PFSK-1 (cell line): ENCODE results near the gene STRA8.

Source experiments
- FOXP2 ChIP-seq: optimal IDR thresholded peaks from 2 replicates; pipeline ENCODE3; 2011; ENCODE audit warnings: borderline replicate concordance, control low read depth, inconsistent platforms; ENCODE audit not compliant: insufficient read depth; ENCODE audit errors: extremely low read length, extremely low read depth
- POLR2AphosphoS5 ChIP-seq: IDR thresholded peaks from 2 replicates; pipeline ENCODE4 v1.6.1; 2012; ENCODE audit warnings: low read depth, mild to moderate bottlenecking, control low read depth, low read length, moderate library complexity
- REST ChIP-seq, 2 experiments: IDR thresholded peaks; 2 replicates each; pipeline versions ENCODE4 v1.6.1 to v1.8.0; 2011 to 2012; ENCODE audit warnings: low read depth in 2 of 2, low read length in 2 of 2, control low read depth in 1 of 2, inconsistent platforms in 1 of 2, mild to moderate bottlenecking in 1 of 2, moderate library complexity in 1 of 2; ENCODE audit not compliant: insufficient read depth in 1 of 2
- SIN3A ChIP-seq: IDR thresholded peaks from 2 replicates; pipeline ENCODE4 v1.6.1; 2012; ENCODE audit warnings: mild to moderate bottlenecking, low read length, moderate library complexity, borderline replicate concordance; ENCODE audit not compliant: insufficient read depth
- TAF1 ChIP-seq: IDR thresholded peaks from 2 replicates; pipeline ENCODE4 v1.6.1; 2012; ENCODE audit warnings: low read length, control low read depth, borderline replicate concordance; ENCODE audit not compliant: insufficient read depth

GRCh38 chr7:135205850-135206249 lies 27.8 kb upstream of the STRA8 start:
- TF ChIP-seq SIN3A, result no peak
- no peak for TF ChIP-seq REST (IDR thresholded peaks at IDR 0.05; ENCODE audit: insufficient read depth in 1 of 2, low read depth in 2 of 2, low read length in 2 of 2)
- no peak for TF ChIP-seq POLR2AphosphoS5
- TF ChIP-seq TAF1, result no peak
- no peak for TF ChIP-seq FOXP2
